ENCODE results near the gene UFSP1.
A peak's percentile ranks its signal among the peaks of the same experiment; 100 is the strongest.

UFSP1 gene

DNA sequence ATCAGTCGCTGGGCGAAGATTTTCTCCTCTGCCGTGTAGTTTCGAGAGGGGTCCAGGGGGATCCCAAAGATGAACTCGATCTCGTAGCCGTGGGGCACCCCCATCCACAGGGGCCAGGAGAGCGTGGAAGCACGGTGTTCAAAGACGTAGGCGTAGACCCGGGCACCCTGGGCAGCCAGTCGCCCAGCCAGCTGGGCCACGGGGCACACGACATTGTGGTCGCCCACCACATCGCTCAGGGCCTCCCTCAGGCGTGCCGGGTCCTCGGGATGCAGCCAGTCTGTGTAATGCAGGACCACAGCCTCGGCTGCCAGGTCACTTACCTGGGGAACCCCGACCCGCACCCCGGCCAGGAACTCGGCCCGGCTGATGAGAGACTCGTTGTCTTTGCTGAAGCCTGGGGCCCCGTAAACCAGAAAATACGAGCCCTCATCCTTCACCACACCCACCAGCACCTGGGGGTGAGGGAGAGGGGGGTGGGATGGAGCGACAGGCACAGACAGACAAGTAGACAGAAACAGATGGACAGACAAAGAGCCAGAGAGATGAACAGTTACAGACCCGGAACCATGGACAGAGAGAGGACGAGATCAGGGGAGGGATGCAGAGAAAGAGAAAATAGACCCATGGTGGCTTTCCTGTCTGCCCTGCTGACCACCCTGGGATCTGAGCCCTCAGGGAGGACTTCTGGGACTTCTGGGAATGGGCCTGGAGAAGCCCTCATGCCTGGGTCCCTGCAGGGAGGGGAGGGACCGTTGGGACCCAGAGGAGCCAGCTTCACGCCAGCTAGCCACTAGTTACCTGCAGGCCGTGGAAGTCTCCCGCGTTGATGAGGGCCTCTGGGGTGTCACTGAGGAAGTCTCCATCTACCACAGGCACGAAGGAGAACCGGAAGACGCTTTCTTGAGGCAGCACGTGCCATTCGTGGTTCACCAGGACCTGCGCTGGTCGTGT lies 3.1 kb upstream of the UFSP1 start:
- TF ChIP-seq, protein P1, sequence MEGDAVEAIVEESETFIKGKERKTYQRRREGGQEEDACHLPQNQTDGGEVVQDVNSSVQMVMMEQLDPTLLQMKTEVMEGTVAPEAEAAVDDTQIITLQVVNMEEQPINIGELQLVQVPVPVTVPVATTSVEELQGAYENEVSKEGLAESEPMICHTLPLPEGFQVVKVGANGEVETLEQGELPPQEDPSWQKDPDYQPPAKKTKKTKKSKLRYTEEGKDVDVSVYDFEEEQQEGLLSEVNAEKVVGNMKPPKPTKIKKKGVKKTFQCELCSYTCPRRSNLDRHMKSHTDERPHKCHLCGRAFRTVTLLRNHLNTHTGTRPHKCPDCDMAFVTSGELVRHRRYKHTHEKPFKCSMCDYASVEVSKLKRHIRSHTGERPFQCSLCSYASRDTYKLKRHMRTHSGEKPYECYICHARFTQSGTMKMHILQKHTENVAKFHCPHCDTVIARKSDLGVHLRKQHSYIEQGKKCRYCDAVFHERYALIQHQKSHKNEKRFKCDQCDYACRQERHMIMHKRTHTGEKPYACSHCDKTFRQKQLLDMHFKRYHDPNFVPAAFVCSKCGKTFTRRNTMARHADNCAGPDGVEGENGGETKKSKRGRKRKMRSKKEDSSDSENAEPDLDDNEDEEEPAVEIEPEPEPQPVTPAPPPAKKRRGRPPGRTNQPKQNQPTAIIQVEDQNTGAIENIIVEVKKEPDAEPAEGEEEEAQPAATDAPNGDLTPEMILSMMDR (IDR thresholded peaks at IDR 0.05), result no peak
- Histone ChIP-seq H3K27me3 (peaks cover 0 to 46% of the 10 kb centered on the region in 2 donors), H3K9me3 (no peaks in the 10 kb centered on the region), H3K36me3 (peaks cover 7 to 13% (median 11%) of the 10 kb centered on the region in 3 donors), H3K4me1 (peaks cover 5 to 63% (median 55%) of the 10 kb centered on the region in 4 donors), H3K4me3 (no peak overlapping the region), H3K27ac (no peak overlapping the region)
- no peak for DNase-seq
- intact Hi-C loops (cut with DNase I; ENCODE audit: low total_unique reads), result loop anchor here (10.0 kb wide), 1 partner anchor 272 kb away; the partner anchor contains the start of gene VGF

DNA sequence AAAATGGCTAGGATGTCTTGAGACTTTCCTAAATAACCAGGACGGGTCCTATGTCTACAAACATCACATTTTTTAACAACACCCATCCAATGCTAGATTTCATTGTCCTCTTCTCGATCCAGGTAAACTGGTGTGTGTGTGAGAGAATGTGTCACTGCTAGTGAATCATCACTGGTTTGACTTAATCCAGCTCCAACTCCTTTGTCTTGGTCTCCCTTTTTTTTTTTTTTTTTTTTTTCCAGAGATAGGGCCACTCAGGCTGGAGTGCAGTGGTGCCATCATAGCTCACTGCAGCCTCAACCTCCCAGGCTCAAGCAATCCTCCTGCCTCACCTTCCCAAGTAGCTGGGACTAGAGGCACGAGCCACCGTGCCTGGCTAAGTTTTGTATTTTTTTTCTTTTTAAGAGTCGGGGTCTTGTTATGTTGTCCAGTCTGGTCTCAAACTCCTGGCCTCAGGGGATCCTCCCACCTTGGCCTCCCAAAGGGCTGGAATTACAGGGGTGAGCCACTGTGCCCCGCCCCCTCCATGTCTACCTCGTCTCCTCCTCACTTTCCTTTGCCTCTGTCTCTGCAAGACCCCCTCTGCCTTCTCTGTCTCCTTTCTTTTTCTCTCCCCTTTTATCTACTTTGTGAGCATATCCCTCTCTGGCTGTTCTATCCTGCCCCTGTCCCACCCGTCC lies 2.2 kb upstream of the UFSP1 start:
- intact Hi-C loops (cut with DNase I; ENCODE audit: low total_unique reads), result loop anchor here (10.0 kb wide), 1 partner anchor 273 kb away; the partner anchor contains the start of gene VGF
- no peak for DNase-seq
- H3K4me1 ChIP-seq, result peaks cover 5 to 56% (median 47%) of the 10 kb centered on the region in 4 donors
- TF ChIP-seq, protein P1 (IDR thresholded peaks at IDR 0.05), result no peak
- peaks cover 16 to 23% (median 21%) of the 10 kb centered on the region in 3 donors for H3K36me3 ChIP-seq
- H3K27ac ChIP-seq, result no peak overlapping the region
- no peaks in the 10 kb centered on the region for H3K9me3 ChIP-seq
- H3K27me3 ChIP-seq, result peaks cover 0 to 37% of the 10 kb centered on the region in 2 donors
- H3K4me3 ChIP-seq, result no peak overlapping the region

DNA sequence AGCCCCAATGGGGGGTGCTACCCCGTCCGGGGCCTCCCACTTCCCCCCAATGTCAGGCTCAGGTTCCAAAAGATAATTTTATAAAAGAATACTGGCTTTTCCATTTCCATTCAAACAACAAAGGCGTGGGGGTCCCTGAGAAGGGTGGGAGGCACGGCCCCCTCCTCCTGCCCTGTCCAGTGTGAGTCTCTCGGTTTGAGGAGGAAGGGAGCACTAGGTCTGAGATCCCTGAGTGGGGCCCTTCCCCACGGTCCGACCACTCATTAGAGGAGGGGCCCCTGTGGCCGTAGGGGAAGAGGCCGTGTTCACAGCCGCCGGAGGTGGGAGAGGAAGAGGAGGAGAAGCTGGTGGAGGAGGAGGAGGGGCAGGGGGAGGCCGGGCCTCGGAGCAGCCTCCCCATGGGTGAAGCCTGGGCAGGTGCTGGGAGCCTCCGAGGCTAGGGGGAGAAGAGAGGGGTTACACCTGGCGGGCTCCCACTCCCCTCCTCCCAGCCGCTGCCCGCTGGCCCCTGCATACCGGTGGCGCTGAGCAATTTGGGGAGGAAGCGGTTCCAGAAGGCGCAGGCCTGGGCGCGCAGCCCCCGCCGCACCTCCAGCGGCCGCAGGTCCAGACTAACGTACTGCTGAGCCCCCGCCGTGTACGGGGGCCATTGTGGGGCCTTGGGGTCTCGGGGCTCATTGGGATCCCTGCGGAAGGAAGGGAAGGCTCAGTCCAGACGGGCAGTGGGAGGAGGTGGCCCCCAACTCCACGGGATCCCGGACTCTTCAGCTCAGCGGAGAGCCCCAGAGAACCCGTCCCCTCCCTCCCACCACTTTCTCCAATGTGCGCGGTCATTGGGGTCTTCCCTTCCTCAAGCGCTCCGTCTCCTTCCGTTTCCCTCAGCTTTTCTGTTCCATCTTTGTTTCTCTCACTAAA lies 1.4 kb upstream of the UFSP1 start:
- Histone ChIP-seq H3K9me3 (no peaks in the 10 kb centered on the region), H3K4me1 (peaks cover 5 to 48% (median 39%) of the 10 kb centered on the region in 4 donors), H3K36me3 (peaks cover 24 to 31% (median 29%) of the 10 kb centered on the region in 3 donors), H3K27ac (peak overlapping the region; percentile 85 to 94), H3K4me3 (peak overlapping the region; percentile 59 to 67), H3K27me3 (peaks cover 0 to 29% of the 10 kb centered on the region in 2 donors)
- intact Hi-C loops (cut with DNase I; ENCODE audit: low total_unique reads), result loop anchor here (10.0 kb wide), 1 partner anchor 274 kb away; the partner anchor contains the start of gene VGF
- TF ChIP-seq, protein P1 (IDR thresholded peaks at IDR 0.05), result no peak
- DNase-seq, result no peak

DNA sequence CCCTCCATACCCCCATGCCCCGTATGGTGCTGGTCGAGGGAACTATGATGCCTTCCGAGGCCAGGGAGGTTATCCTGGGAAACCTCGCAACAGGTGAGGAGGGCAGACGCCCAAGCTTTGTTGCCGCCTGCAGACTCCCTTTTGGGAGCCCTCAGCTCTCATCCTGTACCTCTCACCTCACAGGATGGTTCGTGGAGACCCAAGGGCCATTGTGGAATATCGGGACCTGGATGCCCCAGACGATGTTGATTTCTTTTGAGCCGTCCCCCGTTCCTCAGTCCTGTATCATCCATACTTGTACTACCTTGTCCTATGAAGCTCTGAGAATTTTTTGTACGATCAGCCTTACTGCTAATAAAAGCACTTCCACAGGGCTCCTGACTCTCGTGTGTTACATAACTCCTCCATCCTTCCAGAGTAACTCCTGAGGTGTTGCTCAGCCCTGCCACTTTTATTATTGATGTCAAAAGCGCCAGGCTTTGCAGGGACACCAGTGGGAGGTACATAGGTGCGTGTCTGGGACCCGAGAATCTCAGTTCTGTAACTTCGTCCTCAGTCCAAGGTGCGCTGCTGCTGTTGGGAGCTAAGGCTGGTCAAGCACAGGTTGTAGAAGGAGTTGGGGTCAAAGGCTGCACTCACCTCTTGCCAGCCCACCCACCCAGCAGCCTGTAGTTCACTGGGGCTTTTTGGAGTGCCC lies 1.1 kb downstream of the UFSP1 start:
- intact Hi-C loops (cut with DNase I; ENCODE audit: low total_unique reads), result no loop called here
- TF ChIP-seq, protein P1 (IDR thresholded peaks at IDR 0.05), result no peak
- Histone ChIP-seq H3K4me3 (peak overlapping the region; percentile 59 to 67), H3K27ac (peak overlapping the region; percentile 85 to 94), H3K9me3 (no peaks in the 10 kb centered on the region), H3K36me3 (peaks cover 47 to 55% (median 53%) of the 10 kb centered on the region in 3 donors), H3K4me1 (peaks cover 5 to 31% (median 25%) of the 10 kb centered on the region in 4 donors), H3K27me3 (peaks cover 0 to 4% of the 10 kb centered on the region in 2 donors)
- DNase-seq, result no peak
